Lower lobe of right lung (tissue), 2 donors: ENCODE results near the gene PKNOX2. TPM values are rescaled to one million over a fixed set of nuclear protein-coding genes. Genes with fewer than 3 reads are reported as not detected.

ENCODE experiments used
- ATAC-seq, 2 donors: fragments of 200-7000 bp; cut with Tn5 transposase; one replicate each; pipeline ENCODE4 v1.9.1; 2020 to 2022; ENCODE audit warnings: mild to moderate bottlenecking in 2 of 2, moderate library complexity in 2 of 2
- DNase-seq: peaks from one replicate; pipeline ENCODE4 v3.0.0-alpha.2; 2020
- H3K27ac ChIP-seq: fragments of 200-600 bp; one replicate; pipeline ENCODE4 v1.8.0; 2022
- H3K27me3 ChIP-seq: fragments of 200-600 bp; one replicate; pipeline ENCODE4 v1.8.0; 2022; ENCODE audit warnings: low read depth
- H3K36me3 ChIP-seq: fragments of 200-600 bp; one replicate; pipeline ENCODE4 v1.8.0; 2022; ENCODE audit warnings: mild to moderate bottlenecking
- H3K4me1 ChIP-seq: fragments of 200-600 bp; one replicate; pipeline ENCODE4 v1.8.0; 2022
- H3K4me3 ChIP-seq: fragments of 200-600 bp; one replicate; pipeline ENCODE4 v1.8.0; 2022; ENCODE audit warnings: mild to moderate bottlenecking
- H3K9me3 ChIP-seq: fragments of 200-600 bp; one replicate; pipeline ENCODE4 v1.8.0; 2022
- intact Hi-C: fragments of 100-400 bp; cut with DNase I; formaldehyde crosslinking; loops from one replicate; pipeline ENCODE4 v1.11.0; 2022
- total RNA-seq: library from RNA; stranded (reverse); fragmentation: NEBNext Ultra II Directional; extraction: Animal tissue kit (Norgen Biotek cat#: 25700); gene quantifications from one replicate; pipeline ENCODE4 v1.2.1, GENCODE V29; 2021
- TF ChIP-seq, protein P1 (sequence below): fragments of 200-600 bp; IDR thresholded peaks from one replicate; pipeline ENCODE4 v1.8.0; 2022; ENCODE audit warnings: antibody characterized with exemption, mild to moderate bottlenecking
- donor health status: DM: no; HTN: yes; CAD: no; lungs with severe emphysema.

PKNOX2 gene
- total RNA-seq, 1 donor from 2014 or later = 14.4 TPM

DNA sequence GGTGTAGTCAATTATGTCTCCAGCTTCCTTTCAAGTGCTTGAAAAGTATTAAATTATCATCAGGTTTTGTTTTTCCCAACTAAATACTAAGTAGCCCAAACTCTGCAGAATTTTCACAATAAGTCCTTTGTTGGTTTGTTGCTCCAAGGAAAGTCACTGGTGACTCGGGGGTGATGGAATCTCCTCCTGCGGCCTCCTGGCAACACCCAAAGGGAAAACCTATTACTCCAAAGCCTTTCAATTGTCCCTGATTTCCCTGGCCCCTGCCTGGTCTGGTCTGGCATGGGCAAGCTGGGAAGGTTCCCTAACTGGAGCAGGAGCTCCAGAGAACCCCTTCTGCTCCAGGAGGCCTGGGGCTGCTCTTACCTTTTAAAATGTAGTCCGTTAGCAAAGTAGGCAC, 283.6 kb downstream of the PKNOX2 start:
- TF ChIP-seq, protein P1, sequence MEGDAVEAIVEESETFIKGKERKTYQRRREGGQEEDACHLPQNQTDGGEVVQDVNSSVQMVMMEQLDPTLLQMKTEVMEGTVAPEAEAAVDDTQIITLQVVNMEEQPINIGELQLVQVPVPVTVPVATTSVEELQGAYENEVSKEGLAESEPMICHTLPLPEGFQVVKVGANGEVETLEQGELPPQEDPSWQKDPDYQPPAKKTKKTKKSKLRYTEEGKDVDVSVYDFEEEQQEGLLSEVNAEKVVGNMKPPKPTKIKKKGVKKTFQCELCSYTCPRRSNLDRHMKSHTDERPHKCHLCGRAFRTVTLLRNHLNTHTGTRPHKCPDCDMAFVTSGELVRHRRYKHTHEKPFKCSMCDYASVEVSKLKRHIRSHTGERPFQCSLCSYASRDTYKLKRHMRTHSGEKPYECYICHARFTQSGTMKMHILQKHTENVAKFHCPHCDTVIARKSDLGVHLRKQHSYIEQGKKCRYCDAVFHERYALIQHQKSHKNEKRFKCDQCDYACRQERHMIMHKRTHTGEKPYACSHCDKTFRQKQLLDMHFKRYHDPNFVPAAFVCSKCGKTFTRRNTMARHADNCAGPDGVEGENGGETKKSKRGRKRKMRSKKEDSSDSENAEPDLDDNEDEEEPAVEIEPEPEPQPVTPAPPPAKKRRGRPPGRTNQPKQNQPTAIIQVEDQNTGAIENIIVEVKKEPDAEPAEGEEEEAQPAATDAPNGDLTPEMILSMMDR = no peak
- Histone ChIP-seq H3K27ac (no peak overlapping the region), H3K4me3 (no peak overlapping the region), H3K27me3 (no peaks in the 10 kb centered on the region), H3K36me3 (peaks cover 18% of the 10 kb centered on the region), H3K9me3 (no peaks in the 10 kb centered on the region), H3K4me1 (peaks cover 20% of the 10 kb centered on the region)
- intact Hi-C loops = no loop called here
- DNase-seq (no peak), ATAC-seq (no peak)

DNA sequence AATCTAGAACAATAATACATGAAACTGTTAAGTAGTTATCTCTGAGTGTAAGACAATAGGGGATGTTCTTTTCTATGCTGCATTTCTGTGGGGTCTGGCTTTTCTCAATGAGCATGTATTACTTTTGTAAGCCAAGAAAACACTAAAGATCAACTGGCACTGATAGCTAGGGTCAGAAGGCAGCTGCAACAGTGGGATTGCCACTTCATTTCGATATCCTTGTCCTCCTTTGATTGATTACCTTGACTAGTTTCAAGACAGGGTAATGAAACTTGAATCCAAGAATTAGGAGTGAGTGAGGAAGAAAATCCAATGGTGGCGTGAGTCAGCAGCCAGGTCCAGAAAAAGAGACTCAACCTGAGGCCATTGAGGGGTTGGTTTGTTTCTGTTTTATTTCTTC, 285.0 kb downstream of the PKNOX2 start:
- DNase-seq = no peak
- intact Hi-C loops = no loop called here

DNA sequence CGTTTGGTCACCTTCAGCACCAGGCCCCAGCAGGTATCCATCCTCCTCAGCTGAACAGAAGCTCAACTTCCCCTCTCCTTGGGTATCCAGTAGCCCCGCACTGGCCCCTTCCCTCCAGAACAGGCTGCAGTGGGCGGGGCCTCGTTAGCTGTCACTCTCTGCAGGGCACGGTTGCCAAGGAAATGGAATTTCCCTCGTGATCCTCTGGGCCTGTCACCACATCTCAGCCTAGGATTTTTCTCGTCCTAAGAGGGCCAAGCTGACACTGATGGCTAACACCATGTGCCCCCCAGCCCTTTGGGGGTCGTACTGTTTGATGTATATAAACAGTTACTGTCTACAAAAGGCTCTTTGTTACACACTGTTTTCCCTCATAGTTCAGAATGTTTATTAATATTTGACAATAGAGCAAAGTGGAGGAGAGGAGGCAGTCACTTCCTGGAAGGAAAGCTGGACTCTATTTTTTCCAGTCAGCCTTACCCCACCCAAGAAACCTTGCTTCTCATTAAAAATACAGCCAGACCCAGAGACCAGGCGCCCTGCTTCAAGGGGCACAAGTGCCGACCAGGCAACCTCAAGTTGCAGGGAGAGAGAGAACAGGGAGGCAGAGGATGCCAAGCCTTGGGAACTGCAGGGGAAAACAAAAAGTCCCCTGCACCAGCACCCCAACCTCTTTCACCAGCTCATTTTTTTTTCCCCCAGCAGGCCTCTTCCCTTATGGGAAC, 287.0 kb downstream of the PKNOX2 start:
- H3K4me3 ChIP-seq = no peak overlapping the region
- H3K4me1 ChIP-seq = peaks cover 20% of the 10 kb centered on the region
- H3K9me3 ChIP-seq = no peaks in the 10 kb centered on the region
- H3K36me3 ChIP-seq = peaks cover 8% of the 10 kb centered on the region
- peak; percentile 54 to 64 for ATAC-seq
- H3K27me3 ChIP-seq = no peaks in the 10 kb centered on the region
- DNase-seq = no peak
- intact Hi-C loops = no loop called here
- H3K27ac ChIP-seq = peak overlapping the region; percentile 22
- TF ChIP-seq, protein P1 = no peak

More for the DNA sequence above, 285.0 kb downstream of the PKNOX2 start:
- no peak for ATAC-seq
- peaks cover 20% of the 10 kb centered on the region for H3K4me1 ChIP-seq
- H3K9me3 ChIP-seq = no peaks in the 10 kb centered on the region
- no peaks in the 10 kb centered on the region for H3K27me3 ChIP-seq
- TF ChIP-seq, protein P1 = no peak
- no peak overlapping the region for H3K4me3 ChIP-seq
- H3K36me3 ChIP-seq = peaks cover 17% of the 10 kb centered on the region
- H3K27ac ChIP-seq = no peak overlapping the region

DNA sequence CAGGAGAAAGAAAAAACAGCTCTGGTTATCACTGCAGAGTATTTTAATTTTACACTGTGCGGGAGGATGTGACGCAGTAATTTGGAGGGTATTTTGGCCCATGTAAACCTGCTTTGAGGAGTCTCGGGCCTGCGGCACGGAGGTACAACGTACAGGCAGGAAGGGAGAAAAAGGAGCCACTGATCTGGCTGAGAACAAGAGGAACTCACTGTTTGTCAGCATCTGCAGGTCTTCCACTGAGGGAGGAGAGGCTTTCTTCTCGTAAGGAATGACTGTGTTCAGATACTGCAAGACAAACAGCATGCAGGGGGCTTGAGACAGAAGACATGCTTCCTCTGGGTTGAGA, 287.5 kb downstream of the PKNOX2 start:
- peaks cover 8% of the 10 kb centered on the region for H3K36me3 ChIP-seq
- peaks cover 20% of the 10 kb centered on the region for H3K4me1 ChIP-seq
- H3K27me3 ChIP-seq = no peaks in the 10 kb centered on the region
- TF ChIP-seq, protein P1 = no peak
- no peak for DNase-seq
- intact Hi-C loops = no loop called here
- no peaks in the 10 kb centered on the region for H3K9me3 ChIP-seq
- peak overlapping the region; percentile 22 for H3K27ac ChIP-seq
- no peak overlapping the region for H3K4me3 ChIP-seq
- ATAC-seq = no peak

DNA sequence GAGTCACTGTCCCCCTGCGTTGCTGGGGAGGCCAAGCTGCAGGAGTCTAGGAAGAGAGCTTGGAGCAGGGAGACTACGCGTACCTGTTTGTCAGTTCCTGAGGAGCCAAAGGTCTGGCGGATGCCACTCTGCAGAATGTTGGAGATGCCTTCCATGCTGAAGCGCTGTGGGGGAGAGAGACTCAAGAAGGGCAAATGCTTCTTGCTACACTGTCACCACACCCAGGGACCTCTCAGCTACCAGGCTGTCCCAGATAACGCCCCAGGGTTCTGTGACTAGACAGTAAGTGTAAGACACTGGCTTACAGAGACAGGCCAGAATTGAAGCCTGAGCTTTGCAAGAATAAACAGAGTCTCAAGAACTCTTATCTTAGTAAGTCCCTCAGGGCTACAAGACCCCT, 289.5 kb downstream of the PKNOX2 start:
- intact Hi-C loops = no loop called here
- H3K36me3 ChIP-seq = no peaks in the 10 kb centered on the region
- peaks cover 20% of the 10 kb centered on the region for H3K4me1 ChIP-seq
- DNase-seq (no peak), ATAC-seq (no peak)
- H3K27ac ChIP-seq = no peak overlapping the region
- no peaks in the 10 kb centered on the region for H3K27me3 ChIP-seq
- H3K9me3 ChIP-seq = no peaks in the 10 kb centered on the region
- TF ChIP-seq, protein P1 = no peak
- no peak overlapping the region for H3K4me3 ChIP-seq
